Hepatocyte (in vitro differentiated cells): ENCODE results near the gene USP3.
"Not testable (repeated sequence)": the region's sequence is repeated elsewhere in the genome, so short reads cannot be mapped to it uniquely, and the experiment has no call there.

Experiments
- EZH2 ChIP-seq: fragments of 200-600 bp; sonication (generic); IDR thresholded peaks from 2 replicates; pipeline ENCODE4 v1.6.1; 2016; ENCODE audit warnings: antibody characterized with exemption, mild to moderate bottlenecking, borderline replicate concordance
- TF ChIP-seq, protein P1 (sequence below): fragments of 200-600 bp; sonication (generic); IDR thresholded peaks from 2 replicates; pipeline ENCODE4 v1.5.1; 2016; ENCODE audit warnings: antibody characterized with exemption, mild to moderate bottlenecking; ENCODE audit not compliant: poor library complexity

DNA sequence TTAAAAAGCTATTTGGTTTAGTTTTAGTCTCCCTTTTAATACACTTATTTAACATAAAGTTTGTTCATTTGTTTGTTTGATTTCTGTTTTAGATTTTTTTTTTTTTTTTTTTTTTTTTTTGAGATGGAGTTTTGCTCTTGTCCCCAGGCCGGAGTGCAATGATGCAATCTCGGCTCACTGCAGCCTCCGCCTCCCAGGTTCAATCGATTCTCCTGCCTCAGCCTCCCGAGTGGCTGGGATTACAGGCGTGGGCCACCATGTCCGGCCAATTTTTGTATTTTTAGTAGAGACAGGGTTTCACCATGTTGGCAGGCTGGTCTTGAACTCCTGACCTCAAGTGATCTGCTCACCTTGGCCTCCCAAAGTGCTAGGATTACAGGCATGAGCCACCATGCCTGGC lies 16.1 kb downstream of the USP3 start:
- TF ChIP-seq, protein P1, sequence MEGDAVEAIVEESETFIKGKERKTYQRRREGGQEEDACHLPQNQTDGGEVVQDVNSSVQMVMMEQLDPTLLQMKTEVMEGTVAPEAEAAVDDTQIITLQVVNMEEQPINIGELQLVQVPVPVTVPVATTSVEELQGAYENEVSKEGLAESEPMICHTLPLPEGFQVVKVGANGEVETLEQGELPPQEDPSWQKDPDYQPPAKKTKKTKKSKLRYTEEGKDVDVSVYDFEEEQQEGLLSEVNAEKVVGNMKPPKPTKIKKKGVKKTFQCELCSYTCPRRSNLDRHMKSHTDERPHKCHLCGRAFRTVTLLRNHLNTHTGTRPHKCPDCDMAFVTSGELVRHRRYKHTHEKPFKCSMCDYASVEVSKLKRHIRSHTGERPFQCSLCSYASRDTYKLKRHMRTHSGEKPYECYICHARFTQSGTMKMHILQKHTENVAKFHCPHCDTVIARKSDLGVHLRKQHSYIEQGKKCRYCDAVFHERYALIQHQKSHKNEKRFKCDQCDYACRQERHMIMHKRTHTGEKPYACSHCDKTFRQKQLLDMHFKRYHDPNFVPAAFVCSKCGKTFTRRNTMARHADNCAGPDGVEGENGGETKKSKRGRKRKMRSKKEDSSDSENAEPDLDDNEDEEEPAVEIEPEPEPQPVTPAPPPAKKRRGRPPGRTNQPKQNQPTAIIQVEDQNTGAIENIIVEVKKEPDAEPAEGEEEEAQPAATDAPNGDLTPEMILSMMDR = not testable (repeated sequence)
- TF ChIP-seq EZH2 = not testable (repeated sequence)
